PC-3 (cell line): ENCODE data around the gene PLD1. TPM values are rescaled to one million over a fixed set of nuclear protein-coding genes. Genes with fewer than 3 reads are reported as not detected.

ENCODE experiments used
- ATAC-seq: fragments of 200-7000 bp; cut with Tn5 transposase; 2 replicates; pipeline ENCODE4 v1.9.1; 2020; ENCODE audit warnings: mild to moderate bottlenecking, moderate library complexity
- BruUV-seq: library from RNA; stranded (reverse); fragments of 400-500 nt; replicated peaks from 2 replicates; lab custom pipeline; 2021; lab: Mats Ljungman, UMichigan
- CTCF ChIA-PET: fragments of 300-600 bp; sonication (Branson Sonifier 250); formaldehyde crosslinking; loops from one replicate; lab custom pipeline; 2022; ENCODE audit warnings: antibody characterized with exemption; lab: Charles Lee
- POLR2A ChIA-PET: fragments of 300-600 bp; sonication (Branson Sonifier 250); formaldehyde crosslinking; loops from one replicate; lab custom pipeline; 2022; ENCODE audit warnings: antibody characterized with exemption; ENCODE audit not compliant: unreplicated experiment; lab: Charles Lee
- DNase-seq: peaks from one replicate; pipeline ENCODE4 v3.0.0-alpha.2; 2015
- H2AFZ ChIP-seq: fragments of 300-600 bp; sonication (generic); 2 replicates; pipeline ENCODE4 v1.6.0; 2016; ENCODE audit warnings: antibody characterized with exemption, low read length
- H3F3A ChIP-seq: fragments of 300-600 bp; sonication (generic); one replicate; pipeline ENCODE4 v1.6.0; 2017; ENCODE audit warnings: antibody characterized with exemption, low read length, control low read depth, mild to moderate bottlenecking; ENCODE audit not compliant: unreplicated experiment
- H3K27ac ChIP-seq: fragments of 300-600 bp; sonication (generic); 2 replicates; pipeline ENCODE4 v1.5.1; 2016; ENCODE audit warnings: mild to moderate bottlenecking, low read length
- H3K27me3 ChIP-seq: fragments of 300-600 bp; sonication (generic); 2 replicates; pipeline ENCODE4 v1.6.1; 2016; ENCODE audit warnings: low read length, mixed read lengths
- H3K36me3 ChIP-seq: fragments of 300-600 bp; sonication (generic); 2 replicates; pipeline ENCODE4 v1.6.1; 2016; ENCODE audit warnings: low read depth, mixed run types, low read length, mixed read lengths
- H3K4me1 ChIP-seq: fragments of 300-600 bp; sonication (generic); 2 replicates; pipeline ENCODE4 v1.5.1; 2016; ENCODE audit warnings: low read length; ENCODE audit not compliant: insufficient read depth
- H3K4me2 ChIP-seq: fragments of 300-600 bp; sonication (generic); 2 replicates; pipeline ENCODE4 v1.6.0; 2016; ENCODE audit warnings: low read length
- H3K4me3 ChIP-seq: fragments of 300-600 bp; sonication (generic); 2 replicates; pipeline ENCODE4 v1.5.1; 2016; ENCODE audit warnings: mild to moderate bottlenecking, low read length, mixed read lengths
- H3K79me2 ChIP-seq: fragments of 300-600 bp; sonication (generic); 2 replicates; pipeline ENCODE4 v1.6.1; 2017; ENCODE audit warnings: low read length, mixed read lengths
- H3K9ac ChIP-seq: fragments of 300-600 bp; sonication (generic); 2 replicates; pipeline ENCODE4 v1.6.0; 2016; ENCODE audit warnings: mild to moderate bottlenecking, low read length
- H3K9me2 ChIP-seq: fragments of 300-600 bp; sonication (generic); replicated peaks from 2 replicates; pipeline ENCODE4 v1.6.1; 2016; ENCODE audit warnings: mixed run types, low read length, mixed read lengths
- H3K9me3 ChIP-seq: fragments of 300-600 bp; sonication (generic); 2 replicates; pipeline ENCODE4 v1.6.1; 2016; ENCODE audit warnings: low read length, mixed read lengths
- H4K20me1 ChIP-seq: fragments of 300-600 bp; sonication (generic); 2 replicates; pipeline ENCODE4 v1.6.1; 2016; ENCODE audit warnings: low read length, mixed read lengths
- CTCF ChIP-seq: fragments of 300-600 bp; sonication (generic); conservative IDR thresholded peaks from 2 replicates; pipeline ENCODE4 v1.5.1; 2017; ENCODE audit warnings: antibody characterized with exemption, low read depth, mild to moderate bottlenecking, low read length
- EZH2 ChIP-seq: fragments of 300-600 bp; sonication (generic); IDR thresholded peaks from one replicate; pipeline ENCODE4 v1.6.1; 2017; ENCODE audit warnings: antibody characterized with exemption, mild to moderate bottlenecking, low read length; ENCODE audit not compliant: unreplicated experiment
- EZH2phosphoT487 ChIP-seq: fragments of 300-600 bp; sonication (generic); IDR thresholded peaks from 2 replicates; pipeline ENCODE4 v1.6.1; 2018; ENCODE audit warnings: mild to moderate bottlenecking, antibody characterized with exemption, low read length, borderline replicate concordance
- intact Hi-C: fragments of 100-400 bp; cut with micrococcal nuclease; formaldehyde crosslinking; loops from 2 replicates; pipeline ENCODE4 v1.9.0; 2023
- total RNA-seq: library from RNA; depleted of rRNA; stranded (reverse); fragments of >200 nt; gene quantifications from 2 replicates; pipeline ENCODE4 v1.2.3, GENCODE V29; 2014

Gene PLD1
- total RNA-seq, 1 experiment from 2014 or later = 7.3 TPM

GRCh38 chr3:171718493-171719185 is 91.6 kb downstream of the PLD1 start:
- ATAC-seq (no peak), DNase-seq (no peak)
- Histone ChIP-seq H3K9ac (no peak overlapping the region), H3K79me2 (no peaks in the 10 kb centered on the region), H3K9me3 (0 out of 2 replicates have a peak, but pooled peaks cover 5% of the 10 kb centered on the region), H2AFZ (no peak overlapping the region), H3K4me2 (no peak overlapping the region), H4K20me1 (no peaks in the 10 kb centered on the region), H3K27ac (no peak overlapping the region), H3K9me2 (no peaks in the 10 kb centered on the region), H3F3A (no peaks in the 10 kb centered on the region), H3K36me3 (no peaks in the 10 kb centered on the region), H3K4me3 (no peak overlapping the region), H3K4me1 (no peaks in the 10 kb centered on the region), H3K27me3 (no peaks in the 10 kb centered on the region)
- intact Hi-C loops = no loop called here
- CTCF ChIA-PET = interaction anchor here (0.7 kb wide), 1 partner anchor 54 kb away, joined by 3 read pairs; no protein-coding TSS in a partner anchor
- BruUV-seq = no TSS peak
- POLR2A ChIA-PET = no interaction called here
- TF ChIP-seq EZH2phosphoT487 (no peak), EZH2 (no peak), CTCF (no peak)

- ChIA-PET CTCF (no interaction called here), POLR2A (no interaction called here)
- H3K9me2 ChIP-seq = no peaks in the 10 kb centered on the region
- no peaks in the 10 kb centered on the region for H3K79me2 ChIP-seq
- no peak overlapping the region for H2AFZ ChIP-seq
- intact Hi-C loops = no loop called here
- DNase-seq (no peak), ATAC-seq (no peak)
- no peaks in the 10 kb centered on the region for H3K27me3 ChIP-seq
- H3K9me3 ChIP-seq = 0 out of 2 replicates have a peak, but pooled peaks cover 5% of the 10 kb centered on the region
- H3K4me2 ChIP-seq = no peak overlapping the region
- H3K36me3 ChIP-seq = no peaks in the 10 kb centered on the region
- H4K20me1 ChIP-seq = no peaks in the 10 kb centered on the region
- no peaks in the 10 kb centered on the region for H3F3A ChIP-seq
- TF ChIP-seq EZH2phosphoT487 (no peak), CTCF (no peak), EZH2 (no peak)
- no peak overlapping the region for H3K27ac ChIP-seq
- no peak overlapping the region for H3K9ac ChIP-seq
- no peaks in the 10 kb centered on the region for H3K4me1 ChIP-seq
- H3K4me3 ChIP-seq = no peak overlapping the region
- no TSS peak for BruUV-seq
Observed at GRCh38 chr3:171715155-171715554, 95.1 kb downstream of the PLD1 start.
